GM21619 (cell line): ENCODE results near the gene MMP24OS.
"Not testable (repeated sequence)": the region's sequence is repeated elsewhere in the genome, so short reads cannot be mapped to it uniquely, and the experiment has no call there.

Source experiments
- ATAC-seq: cut with Tn5 transposase; IDR thresholded peaks from one replicate; pipeline ENCODE4 v1.9.1; 2021; ENCODE audit not compliant: unreplicated experiment

The MMP24OS gene

GRCh38 chr20:35276408-35276807, 1.5 kb downstream of the MMP24OS start:
- ATAC-seq: no peak

- no peak for ATAC-seq
Observed at GRCh38 chr20:35275741-35276251, 2.1 kb downstream of the MMP24OS start.

DNA sequence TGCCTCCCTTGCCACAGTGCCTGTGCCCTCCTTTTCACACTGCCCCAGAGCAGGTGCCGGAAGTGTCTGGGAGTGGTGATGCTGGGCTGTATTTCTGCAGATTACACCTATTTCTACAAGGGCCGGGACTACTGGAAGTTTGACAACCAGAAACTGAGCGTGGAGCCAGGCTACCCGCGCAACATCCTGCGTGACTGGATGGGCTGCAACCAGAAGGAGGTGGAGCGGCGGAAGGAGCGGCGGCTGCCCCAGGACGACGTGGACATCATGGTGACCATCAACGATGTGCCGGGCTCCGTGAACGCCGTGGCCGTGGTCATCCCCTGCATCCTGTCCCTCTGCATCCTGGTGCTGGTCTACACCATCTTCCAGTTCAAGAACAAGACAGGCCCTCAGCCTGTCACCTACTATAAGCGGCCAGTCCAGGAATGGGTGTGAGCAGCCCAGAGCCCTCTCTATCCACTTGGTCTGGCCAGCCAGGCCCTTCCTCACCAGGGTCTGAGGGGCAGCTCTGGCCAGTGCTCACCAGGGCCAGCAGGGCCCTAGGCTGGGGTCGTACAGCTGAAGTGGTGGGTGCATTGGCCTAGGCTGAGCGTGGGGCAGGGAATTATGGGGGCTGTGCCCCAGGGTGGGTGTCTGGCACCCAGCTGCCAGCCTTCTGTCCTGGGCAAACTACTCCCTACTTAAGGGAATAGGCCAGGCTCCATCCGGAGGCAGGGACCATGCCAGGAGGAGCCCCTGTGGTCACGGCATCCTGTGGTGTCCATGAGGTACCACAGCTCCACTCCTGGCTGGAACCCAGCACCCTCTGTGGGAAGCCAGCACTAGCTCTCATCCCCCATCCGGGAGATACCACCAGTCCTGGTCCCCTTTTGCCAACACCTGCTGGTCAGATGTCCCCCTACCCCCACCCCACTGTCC, 3.5 kb downstream of the MMP24OS start:
- ATAC-seq: no peak

- no peak for ATAC-seq
Observed at GRCh38 chr20:35273449-35274171, 4.3 kb downstream of the MMP24OS start.

GRCh38 chr20:35271904-35272303, 6.0 kb downstream of the MMP24OS start:
- no peak for ATAC-seq

- no peak for ATAC-seq
Observed at GRCh38 chr20:35271073-35271882, 6.6 kb downstream of the MMP24OS start.

DNA sequence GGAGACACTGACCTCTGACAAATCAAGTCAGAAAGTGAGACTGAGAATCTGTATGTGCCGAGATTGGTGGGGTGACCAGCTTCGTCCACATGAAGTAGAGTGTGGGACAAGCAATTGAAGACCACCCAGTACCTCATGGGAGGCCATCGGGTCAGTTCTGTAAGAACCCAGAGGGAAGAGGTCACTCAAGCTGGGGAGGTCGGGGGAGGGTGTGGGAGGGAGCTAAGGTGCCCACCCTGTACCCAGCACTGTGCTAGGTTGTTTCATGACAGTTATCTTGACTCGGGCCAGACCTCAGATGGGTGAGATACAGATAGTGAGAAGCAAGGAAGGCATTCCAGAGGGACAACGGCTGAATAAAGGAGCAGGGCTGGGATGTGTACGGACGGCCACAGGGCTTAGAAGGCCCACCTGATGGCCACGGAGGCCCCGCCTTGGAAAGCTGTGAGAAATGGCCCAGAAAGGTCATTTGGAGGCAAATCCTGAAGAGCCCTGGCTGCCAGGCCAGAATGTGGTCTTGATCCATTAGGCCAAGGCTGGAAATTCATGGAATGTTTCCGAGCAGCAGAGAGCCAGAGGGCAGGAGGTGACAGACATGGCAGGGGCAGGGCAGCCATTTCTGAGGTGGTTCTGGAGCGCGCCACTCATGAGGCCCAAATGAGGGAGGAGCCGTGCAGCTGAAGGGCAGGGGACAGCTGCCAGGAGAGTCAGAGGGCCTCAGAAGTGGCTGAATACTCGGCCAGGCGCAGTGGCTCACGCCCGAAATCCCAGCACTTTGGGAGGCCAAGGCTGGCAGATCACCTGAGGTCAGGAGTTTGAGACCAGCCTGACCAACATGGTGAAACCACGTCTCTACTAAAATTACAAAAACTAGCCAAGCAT, 7.7 kb downstream of the MMP24OS start:
- ATAC-seq: no peak

DNA sequence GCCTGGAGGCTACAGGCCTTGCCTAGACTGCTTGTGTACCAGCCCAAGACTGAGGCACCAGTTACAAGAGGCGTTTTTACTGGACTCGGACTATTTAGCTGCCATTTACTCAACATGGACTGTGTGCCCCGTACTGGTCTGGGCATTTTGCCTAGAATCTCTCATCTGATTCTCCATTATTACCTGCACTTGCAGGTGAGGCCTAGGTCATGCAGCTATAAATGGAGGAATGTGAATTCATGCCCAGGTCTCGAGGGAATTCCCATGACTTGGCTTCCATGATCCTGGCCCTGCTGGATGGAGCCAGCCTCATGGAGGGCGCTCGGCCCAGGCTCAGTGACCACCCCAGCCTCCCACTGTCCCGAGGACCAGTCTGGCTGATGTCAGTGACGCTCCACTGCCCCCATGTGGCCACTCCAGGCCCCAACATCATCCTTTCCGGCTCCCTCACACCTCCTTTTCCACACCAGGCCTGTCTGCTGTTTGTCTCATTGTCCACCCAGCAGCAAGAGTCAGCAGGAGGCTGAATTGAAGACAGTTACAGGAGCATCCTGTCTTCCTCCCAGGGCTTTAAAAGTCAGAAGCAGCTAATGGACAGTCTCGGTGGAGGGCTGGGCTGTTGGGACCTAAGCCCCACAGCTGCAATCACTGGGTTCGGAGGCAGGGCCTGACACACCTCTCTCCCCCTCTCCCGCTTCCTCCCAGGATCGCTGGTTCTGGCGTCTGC, 8.7 kb downstream of the MMP24OS start:
- no peak for ATAC-seq

DNA sequence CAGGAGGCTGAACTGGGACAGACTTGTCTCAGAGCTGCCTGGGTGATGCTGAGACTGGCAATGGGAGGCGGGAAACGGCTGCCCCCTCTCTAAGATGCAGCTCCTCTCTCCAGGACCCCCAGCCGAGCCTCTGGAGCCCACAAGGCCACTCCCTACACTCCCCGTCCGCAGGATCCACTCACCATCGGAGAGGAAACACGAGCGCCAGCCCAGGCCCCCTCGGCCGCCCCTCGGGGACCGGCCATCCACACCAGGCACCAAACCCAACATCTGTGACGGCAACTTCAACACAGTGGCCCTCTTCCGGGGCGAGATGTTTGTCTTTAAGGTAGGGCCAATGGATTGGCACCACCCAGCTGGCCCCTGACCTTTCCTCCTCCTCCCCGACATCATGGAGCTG, 10.8 kb downstream of the MMP24OS start:
- no peak for ATAC-seq

- no peak for ATAC-seq
Observed at GRCh38 chr20:35264755-35265154, 13.2 kb downstream of the MMP24OS start.

GRCh38 chr20:35263532-35264341, 14.2 kb downstream of the MMP24OS start:
- ATAC-seq: no peak

- not testable (repeated sequence) for ATAC-seq
Observed at GRCh38 chr20:35262731-35263531, 15.0 kb downstream of the MMP24OS start.

DNA sequence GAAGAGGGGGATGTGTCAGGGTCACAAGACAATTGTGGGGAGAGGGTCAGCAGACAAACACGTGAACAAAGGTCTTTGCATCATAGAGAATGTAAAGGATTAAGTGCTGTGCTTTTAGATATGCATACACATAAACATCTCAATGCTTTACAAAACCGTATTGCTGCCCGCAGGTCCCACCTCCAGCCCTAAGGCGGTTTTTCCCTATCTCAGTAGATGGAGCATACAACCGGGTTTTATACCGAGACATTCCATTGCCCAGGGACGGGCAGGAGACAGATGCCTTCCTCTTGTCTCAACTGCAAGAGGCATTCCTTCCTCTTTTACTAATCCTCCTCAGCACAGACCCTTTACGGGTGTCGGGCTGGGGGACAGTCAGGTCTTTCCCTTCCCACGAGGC, 15.6 kb downstream of the MMP24OS start:
- ATAC-seq: not testable (repeated sequence)

DNA sequence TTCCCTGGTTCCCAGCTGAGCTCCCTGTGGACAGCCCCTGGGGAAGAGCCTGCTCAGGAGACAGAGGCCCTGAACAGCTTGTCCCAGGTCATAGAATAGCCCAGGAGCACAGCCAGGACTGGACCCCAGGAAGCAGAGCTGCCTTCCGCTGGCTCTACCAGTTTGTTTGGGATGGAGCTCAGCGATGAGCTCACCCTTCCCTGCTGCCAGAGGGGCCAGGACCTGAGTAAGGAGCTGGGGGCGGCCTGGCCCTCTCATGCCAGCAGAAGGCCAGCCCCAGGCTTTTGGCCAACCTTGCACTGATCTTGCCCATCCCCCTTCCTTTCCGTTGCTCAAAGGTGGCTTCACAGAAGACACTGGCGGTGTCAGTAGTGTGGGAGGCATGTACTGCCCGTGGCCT, 17.5 kb downstream of the MMP24OS start:
- ATAC-seq: no peak

GRCh38 chr20:35257175-35257909, 20.6 kb downstream of the MMP24OS start:
- no peak for ATAC-seq

DNA sequence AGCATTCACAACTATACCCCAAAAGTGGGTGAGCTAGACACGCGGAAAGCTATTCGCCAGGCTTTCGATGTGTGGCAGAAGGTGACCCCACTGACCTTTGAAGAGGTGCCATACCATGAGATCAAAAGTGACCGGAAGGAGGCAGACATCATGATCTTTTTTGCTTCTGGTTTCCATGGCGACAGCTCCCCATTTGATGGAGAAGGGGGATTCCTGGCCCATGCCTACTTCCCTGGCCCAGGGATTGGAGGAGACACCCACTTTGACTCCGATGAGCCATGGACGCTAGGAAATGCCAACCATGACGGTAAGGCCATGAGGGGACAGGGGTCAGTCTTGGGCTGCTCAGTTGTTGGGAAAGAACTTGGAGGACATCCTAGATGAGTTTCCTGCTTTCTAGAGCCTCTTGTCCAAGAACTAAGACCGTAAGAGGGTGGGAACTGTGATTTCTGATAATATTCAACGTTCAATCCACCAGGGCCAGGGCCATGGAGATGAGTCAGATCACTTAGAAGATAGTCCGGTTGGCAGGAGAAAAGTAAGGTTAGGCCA, 23.4 kb downstream of the MMP24OS start:
- no peak for ATAC-seq

DNA sequence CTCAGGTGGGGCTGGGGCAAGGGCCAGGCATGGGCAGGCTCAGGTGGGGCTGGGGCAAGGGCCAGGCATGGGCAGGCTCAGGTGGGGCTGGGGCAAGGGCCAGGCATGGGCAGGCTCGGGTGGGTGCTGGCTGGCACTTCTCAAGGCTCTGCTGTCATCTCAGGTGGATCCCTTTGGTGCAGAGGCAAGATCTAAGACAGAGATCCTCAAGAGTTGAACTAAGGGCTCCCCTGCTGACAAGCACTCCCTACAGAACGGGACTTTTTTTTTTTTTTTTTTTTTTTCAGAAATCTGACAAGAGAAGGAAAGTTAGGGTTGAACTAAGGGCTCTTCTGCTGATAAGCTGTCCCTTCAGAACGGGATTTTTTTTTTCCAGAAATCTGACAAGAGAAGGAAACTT, 24.9 kb downstream of the MMP24OS start:
- ATAC-seq: no peak
